Osteocyte (in vitro differentiated cells): Measurements from ENCODE around the gene MSL3. TPM values are rescaled to one million over a fixed set of nuclear protein-coding genes. Genes with fewer than 3 reads are reported as not detected.

Source experiments
- DNase-seq: peaks from one replicate; pipeline ENCODE4 v3.0.0; 2021; ENCODE audit warnings: mixed read lengths; ENCODE audit not compliant: unreplicated experiment; ENCODE audit errors: extremely low spot score
- H3K27ac Mint-ChIP-seq: one replicate; pipeline ENCODE4 v1.8.0; 2021; ENCODE audit warnings: mild to moderate bottlenecking, mixed read lengths; ENCODE audit not compliant: unreplicated experiment
- H3K27me3 Mint-ChIP-seq: one replicate; pipeline ENCODE4 v1.8.0; 2021; ENCODE audit warnings: mixed read lengths; ENCODE audit not compliant: unreplicated experiment
- H3K36me3 Mint-ChIP-seq: one replicate; pipeline ENCODE4 v1.8.0; 2021; ENCODE audit warnings: mixed read lengths; ENCODE audit not compliant: unreplicated experiment
- H3K4me1 Mint-ChIP-seq: one replicate; pipeline ENCODE4 v1.8.0; 2021; ENCODE audit warnings: mixed read lengths; ENCODE audit not compliant: unreplicated experiment
- H3K4me3 Mint-ChIP-seq: one replicate; pipeline ENCODE4 v1.8.0; 2021; ENCODE audit warnings: mild to moderate bottlenecking, moderate library complexity, mixed read lengths; ENCODE audit not compliant: unreplicated experiment
- H3K9me3 Mint-ChIP-seq: one replicate; pipeline ENCODE4 v1.8.0; 2021; ENCODE audit warnings: mixed read lengths; ENCODE audit not compliant: unreplicated experiment
- CTCF ChIP-seq: fragments of 200-600 bp; sonication (generic); IDR thresholded peaks from 2 replicates; pipeline ENCODE4 v1.5.0; 2021; ENCODE audit warnings: antibody characterized with exemption, mild to moderate bottlenecking, moderate library complexity
- total RNA-seq: library from RNA; stranded (reverse); gene quantifications from 2 replicates; pipeline ENCODE4 v1.2.1, GENCODE V29; 2021

The MSL3 gene
- total RNA-seq, 1 donor from 2014 or later = 27.8 TPM

GRCh38 chrX:11765449-11765848 lies 7.4 kb downstream of the MSL3 start:
- H3K4me1 Mint-ChIP-seq = peaks cover 4% of the 10 kb centered on the region
- no peaks in the 10 kb centered on the region for H3K27me3 Mint-ChIP-seq
- DNase-seq = no peak
- TF ChIP-seq CTCF = no peak
- no peaks in the 10 kb centered on the region for H3K9me3 Mint-ChIP-seq
- H3K36me3 Mint-ChIP-seq = peaks cover 14% of the 10 kb centered on the region
- H3K27ac Mint-ChIP-seq = no peak overlapping the region
- no peak overlapping the region for H3K4me3 Mint-ChIP-seq

GRCh38 chrX:11766487-11766886 lies 8.4 kb downstream of the MSL3 start:
- Mint-ChIP-seq H3K4me1 (peaks cover 1% of the 10 kb centered on the region), H3K4me3 (no peak overlapping the region), H3K27me3 (no peaks in the 10 kb centered on the region)

GRCh38 chrX:11768039-11768438 lies 10.0 kb downstream of the MSL3 start:
- H3K9me3 Mint-ChIP-seq = no peaks in the 10 kb centered on the region
- peaks cover 12% of the 10 kb centered on the region for H3K36me3 Mint-ChIP-seq
- no peak overlapping the region for H3K4me3 Mint-ChIP-seq
- no peak for TF ChIP-seq CTCF
- peaks cover 1% of the 10 kb centered on the region for H3K4me1 Mint-ChIP-seq
- H3K27me3 Mint-ChIP-seq = no peaks in the 10 kb centered on the region
- H3K27ac Mint-ChIP-seq = no peak overlapping the region
- no peak for DNase-seq

More at GRCh38 chrX:11766487-11766886, 8.4 kb downstream of the MSL3 start:
- no peak for DNase-seq
- TF ChIP-seq CTCF = no peak
- H3K27ac Mint-ChIP-seq = no peak overlapping the region
- H3K36me3 Mint-ChIP-seq = peaks cover 14% of the 10 kb centered on the region
- no peaks in the 10 kb centered on the region for H3K9me3 Mint-ChIP-seq

GRCh38 chrX:11770320-11770719 lies 12.3 kb downstream of the MSL3 start:
- Mint-ChIP-seq H3K4me1 (peaks cover 1% of the 10 kb centered on the region), H3K27ac (no peak overlapping the region), H3K4me3 (no peak overlapping the region), H3K36me3 (peaks cover 10% of the 10 kb centered on the region), H3K9me3 (no peaks in the 10 kb centered on the region), H3K27me3 (no peaks in the 10 kb centered on the region)
- TF ChIP-seq CTCF = peak; percentile 77
- DNase-seq = no peak

- Mint-ChIP-seq H3K4me1 (no peaks in the 10 kb centered on the region), H3K27me3 (no peaks in the 10 kb centered on the region), H3K36me3 (peaks cover 9% of the 10 kb centered on the region), H3K27ac (no peak overlapping the region), H3K9me3 (no peaks in the 10 kb centered on the region), H3K4me3 (no peak overlapping the region)
- DNase-seq = no peak
- no peak for TF ChIP-seq CTCF
Measured at GRCh38 chrX:11778230-11778629, 20.2 kb downstream of the MSL3 start.
